GM12801 (cell line): Measurements from ENCODE around the gene GNG2.

Experiments used
- TF ChIP-seq, protein P1 (sequence below): IDR thresholded peaks from one replicate; pipeline ENCODE4 v1.5.1; 2011; ENCODE audit warnings: control low read depth; ENCODE audit not compliant: insufficient read length; ENCODE audit errors: extremely low read depth

GNG2 gene

GRCh38 chr14:52013984-52014600 lies 153.7 kb downstream of the GNG2 start:
- TF ChIP-seq, protein P1, sequence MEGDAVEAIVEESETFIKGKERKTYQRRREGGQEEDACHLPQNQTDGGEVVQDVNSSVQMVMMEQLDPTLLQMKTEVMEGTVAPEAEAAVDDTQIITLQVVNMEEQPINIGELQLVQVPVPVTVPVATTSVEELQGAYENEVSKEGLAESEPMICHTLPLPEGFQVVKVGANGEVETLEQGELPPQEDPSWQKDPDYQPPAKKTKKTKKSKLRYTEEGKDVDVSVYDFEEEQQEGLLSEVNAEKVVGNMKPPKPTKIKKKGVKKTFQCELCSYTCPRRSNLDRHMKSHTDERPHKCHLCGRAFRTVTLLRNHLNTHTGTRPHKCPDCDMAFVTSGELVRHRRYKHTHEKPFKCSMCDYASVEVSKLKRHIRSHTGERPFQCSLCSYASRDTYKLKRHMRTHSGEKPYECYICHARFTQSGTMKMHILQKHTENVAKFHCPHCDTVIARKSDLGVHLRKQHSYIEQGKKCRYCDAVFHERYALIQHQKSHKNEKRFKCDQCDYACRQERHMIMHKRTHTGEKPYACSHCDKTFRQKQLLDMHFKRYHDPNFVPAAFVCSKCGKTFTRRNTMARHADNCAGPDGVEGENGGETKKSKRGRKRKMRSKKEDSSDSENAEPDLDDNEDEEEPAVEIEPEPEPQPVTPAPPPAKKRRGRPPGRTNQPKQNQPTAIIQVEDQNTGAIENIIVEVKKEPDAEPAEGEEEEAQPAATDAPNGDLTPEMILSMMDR = no peak

- TF ChIP-seq, protein P1 = no peak
Observed at GRCh38 chr14:52014601-52015267, 154.3 kb downstream of the GNG2 start.

DNA sequence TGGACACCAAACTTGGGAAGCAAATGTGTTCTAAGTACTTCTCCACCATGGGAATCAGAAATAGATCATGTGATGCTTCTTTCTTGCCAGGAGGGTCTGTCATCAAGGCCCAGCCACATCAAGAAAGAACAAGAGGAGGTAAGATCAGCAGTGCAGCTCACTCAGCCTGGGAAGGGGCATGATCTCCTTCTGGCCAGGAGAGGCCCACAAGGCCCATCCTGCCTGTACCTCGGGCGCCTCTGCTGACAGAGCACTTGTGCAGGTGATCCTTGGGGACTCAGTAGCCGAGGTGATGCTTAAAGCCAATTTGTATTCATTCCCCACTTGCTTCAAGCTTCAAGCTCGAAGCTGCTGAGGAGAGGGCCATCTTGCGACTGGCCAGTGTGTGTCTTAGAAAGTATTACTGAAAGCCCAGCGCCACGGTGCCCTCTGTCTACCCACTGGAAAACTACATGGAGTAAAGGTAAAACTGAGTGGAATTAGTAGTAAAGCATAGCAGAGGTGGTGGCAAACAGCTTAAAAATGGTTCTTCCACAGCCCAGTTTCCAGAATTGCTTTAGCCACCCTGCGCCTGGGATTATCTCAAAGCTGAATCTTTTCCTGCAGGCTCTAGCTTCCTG lies 155.1 kb downstream of the GNG2 start:
- TF ChIP-seq, protein P1 = no peak

GRCh38 chr14:52018252-52018651 lies 157.8 kb downstream of the GNG2 start:
- TF ChIP-seq, protein P1 = no peak

DNA sequence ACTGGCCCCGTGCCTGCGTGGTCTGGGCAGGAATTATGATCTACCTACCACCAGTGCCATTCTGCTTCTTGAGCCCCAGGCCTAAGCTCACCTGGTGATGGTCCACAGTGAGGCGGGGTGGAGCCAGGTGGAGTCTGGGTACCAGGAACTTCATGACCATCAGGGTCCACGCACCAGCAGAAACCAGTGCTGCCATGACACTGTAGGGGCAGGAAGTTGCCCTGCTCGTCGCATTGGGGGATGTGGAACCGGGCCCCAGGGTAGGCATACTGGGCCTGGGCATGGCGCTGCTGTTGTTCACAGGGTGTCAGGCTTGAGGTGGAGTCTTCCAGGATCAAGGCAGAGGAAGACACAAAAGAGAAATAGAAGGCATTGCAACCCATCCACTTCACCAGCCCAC lies 158.6 kb downstream of the GNG2 start:
- TF ChIP-seq, protein P1 = no peak
